ENCODE data around the gene MYO5A. TPM values are rescaled to one million over a fixed set of nuclear protein-coding genes. Genes with fewer than 3 reads are reported as not detected.
"Not testable (repeated sequence)": the region's sequence is repeated elsewhere in the genome, so short reads cannot be mapped to it uniquely, and the experiment has no call there.

The MYO5A gene
- total RNA-seq, 1 experiment from 2014 or later: 21.8 TPM

DNA sequence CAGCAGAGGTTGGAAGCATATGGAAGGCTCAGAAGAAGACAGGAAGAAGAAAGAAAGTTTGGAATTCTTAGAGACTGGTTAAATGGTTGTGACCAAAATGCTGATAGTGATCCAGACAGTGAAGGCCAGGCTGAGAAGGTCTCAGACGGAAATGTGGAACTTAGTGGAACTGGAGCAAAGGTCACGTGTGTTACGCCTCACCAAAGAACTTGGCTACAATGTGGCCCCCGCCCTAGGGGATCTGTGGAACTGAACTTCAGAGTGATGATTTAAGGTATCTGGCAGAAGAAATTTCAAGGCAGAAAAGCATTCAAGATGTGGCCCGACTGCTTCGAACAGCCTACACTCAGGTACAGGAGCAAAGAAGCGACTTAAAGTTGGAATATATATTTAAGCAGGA, 83.1 kb downstream of the MYO5A start:
- H3K9ac ChIP-seq (ENCODE audit: extremely low read depth, insufficient read length, low read length): no peak overlapping the region
- H2BK5ac ChIP-seq (ENCODE audit: insufficient read length, low read length): no peak overlapping the region
- H2BK20ac ChIP-seq (ENCODE audit: low read depth, low read length, poor library complexity, severe bottlenecking): no peak overlapping the region
- no peak overlapping the region for H4K91ac ChIP-seq (ENCODE audit: insufficient read length, low read depth, low read length)
- no peak overlapping the region for H4K5ac ChIP-seq (ENCODE audit: insufficient read length, low read depth, low read length)
- TF ChIP-seq, protein P1, sequence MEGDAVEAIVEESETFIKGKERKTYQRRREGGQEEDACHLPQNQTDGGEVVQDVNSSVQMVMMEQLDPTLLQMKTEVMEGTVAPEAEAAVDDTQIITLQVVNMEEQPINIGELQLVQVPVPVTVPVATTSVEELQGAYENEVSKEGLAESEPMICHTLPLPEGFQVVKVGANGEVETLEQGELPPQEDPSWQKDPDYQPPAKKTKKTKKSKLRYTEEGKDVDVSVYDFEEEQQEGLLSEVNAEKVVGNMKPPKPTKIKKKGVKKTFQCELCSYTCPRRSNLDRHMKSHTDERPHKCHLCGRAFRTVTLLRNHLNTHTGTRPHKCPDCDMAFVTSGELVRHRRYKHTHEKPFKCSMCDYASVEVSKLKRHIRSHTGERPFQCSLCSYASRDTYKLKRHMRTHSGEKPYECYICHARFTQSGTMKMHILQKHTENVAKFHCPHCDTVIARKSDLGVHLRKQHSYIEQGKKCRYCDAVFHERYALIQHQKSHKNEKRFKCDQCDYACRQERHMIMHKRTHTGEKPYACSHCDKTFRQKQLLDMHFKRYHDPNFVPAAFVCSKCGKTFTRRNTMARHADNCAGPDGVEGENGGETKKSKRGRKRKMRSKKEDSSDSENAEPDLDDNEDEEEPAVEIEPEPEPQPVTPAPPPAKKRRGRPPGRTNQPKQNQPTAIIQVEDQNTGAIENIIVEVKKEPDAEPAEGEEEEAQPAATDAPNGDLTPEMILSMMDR (conservative IDR thresholded peaks at IDR 0.05): no peak
- no peak overlapping the region for H3T11ph ChIP-seq (ENCODE audit: low read length)
- peaks cover 3% of the 10 kb centered on the region for H3K27me3 Mint-ChIP-seq (ENCODE audit: low read depth)
- no peak overlapping the region for H3K14ac ChIP-seq (ENCODE audit: insufficient read depth, low read length)
- no peak overlapping the region for H3K56ac ChIP-seq (ENCODE audit: insufficient read length, low read depth, low read length)
- no peak overlapping the region for H3K4me3 Mint-ChIP-seq
- H3K27ac ChIP-seq (ENCODE audit: insufficient read length, low read depth, low read length): no peak overlapping the region
- H2AFZ ChIP-seq (ENCODE audit: low read length): no peak overlapping the region
- H3K23me2 ChIP-seq (ENCODE audit: insufficient read length, low read depth, low read length, poor library complexity, severe bottlenecking): no peaks in the 10 kb centered on the region
- no peak overlapping the region for H3K18ac ChIP-seq (ENCODE audit: insufficient read length, low read depth, low read length)
- no CpG with 5 or more reads among the region's 7 CpGs for WGBS (ENCODE audit: extremely low coverage, insufficient read length, low lambda C conversion rate)
- H2AK5ac ChIP-seq (ENCODE audit: insufficient read length, low read length): no peak overlapping the region
- H3K79me1 ChIP-seq (ENCODE audit: insufficient read depth, low read depth, low read length, poor library complexity, severe bottlenecking): no peaks in the 10 kb centered on the region
- no peak overlapping the region for H3K23ac ChIP-seq (ENCODE audit: insufficient read length, low read depth, low read length)
- no peak overlapping the region for H2BK15ac ChIP-seq (ENCODE audit: low read depth, low read length)
- no peak overlapping the region for H4K8ac ChIP-seq (replicated peaks; ENCODE audit: insufficient read length, low read depth, low read length)
- DNase-seq: no peak
- peaks cover 22 to 26% of the 10 kb centered on the region in 2 experiments for H3K9me3 Mint-ChIP-seq
- no peak overlapping the region for H2BK12ac ChIP-seq (ENCODE audit: insufficient read length, low read depth, low read length)
- H2BK120ac ChIP-seq (ENCODE audit: low read depth, low read length, poor library complexity, severe bottlenecking): no peak overlapping the region
- H3K4me1 Mint-ChIP-seq: peaks cover 25 to 27% of the 10 kb centered on the region in 2 experiments
- H3K4ac ChIP-seq (ENCODE audit: low read depth, low read length): no peak overlapping the region
- peak overlapping the region in 1 of 3 experiments; percentile 46; a peak in 2 of 7 replicates for H3K27ac Mint-ChIP-seq
- peaks cover 24 to 28% (median 27%) of the 10 kb centered on the region in 3 experiments for H3K36me3 Mint-ChIP-seq (ENCODE audit: insufficient read depth in 1 of 3, low read depth in 3 of 3)
- peaks cover 11% of the 10 kb centered on the region for H3K9me3 ChIP-seq (ENCODE audit: control insufficient read depth, low read depth, low read length)
- peaks cover 2% of the 10 kb centered on the region; the same call in 1 of the 2 replicates for H3K4me1 ChIP-seq (ENCODE audit: insufficient read depth, low read length)
- no peak overlapping the region for H3K4me2 ChIP-seq (ENCODE audit: insufficient read depth, insufficient read length, low read length)
- no peaks in the 10 kb centered on the region for H4K20me1 ChIP-seq (ENCODE audit: control insufficient read depth, insufficient read depth, insufficient read length)
- no peaks in the 10 kb centered on the region for H3K27me3 ChIP-seq (ENCODE audit: insufficient read depth, low read length)
- H3K79me2 ChIP-seq (ENCODE audit: insufficient read depth, low read length): no peaks in the 10 kb centered on the region

DNA sequence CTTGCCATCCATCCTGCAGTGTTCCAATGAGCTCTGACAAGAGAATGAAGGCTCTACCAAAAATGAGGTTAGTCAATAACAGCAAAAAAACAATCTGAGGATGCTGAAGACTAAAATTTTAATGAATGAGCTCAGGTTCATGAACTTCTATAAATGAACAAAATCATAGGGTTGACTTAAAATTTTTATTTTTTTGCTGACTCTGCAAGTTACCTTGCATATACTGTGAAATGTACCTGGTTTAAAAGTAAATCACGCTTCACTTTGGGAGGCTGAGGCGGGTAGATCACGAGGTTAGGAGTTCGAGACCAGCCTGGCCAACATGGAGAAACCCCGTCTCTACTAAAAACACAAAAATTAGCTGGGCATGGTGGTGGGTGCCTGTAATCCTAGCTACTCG, 85.5 kb downstream of the MYO5A start:
- H2BK15ac ChIP-seq (ENCODE audit: low read depth, low read length); H3K23me2 ChIP-seq (ENCODE audit: insufficient read length, low read depth, low read length, poor library complexity, severe bottlenecking); H2AFZ ChIP-seq (ENCODE audit: low read length); H3K18ac ChIP-seq (ENCODE audit: insufficient read length, low read depth, low read length); H3K79me2 ChIP-seq (ENCODE audit: insufficient read depth, low read length); H2BK5ac ChIP-seq (ENCODE audit: insufficient read length, low read length); H2BK120ac ChIP-seq (ENCODE audit: low read depth, low read length, poor library complexity, severe bottlenecking); H3K79me1 ChIP-seq (ENCODE audit: insufficient read depth, low read depth, low read length, poor library complexity, severe bottlenecking); H3K4me3 Mint-ChIP-seq; H2BK20ac ChIP-seq (ENCODE audit: low read depth, low read length, poor library complexity, severe bottlenecking); H2AK5ac ChIP-seq (ENCODE audit: insufficient read length, low read length); H4K8ac ChIP-seq (replicated peaks; ENCODE audit: insufficient read length, low read depth, low read length); H4K20me1 ChIP-seq (ENCODE audit: control insufficient read depth, insufficient read depth, insufficient read length); H3K27ac Mint-ChIP-seq; H3T11ph ChIP-seq (ENCODE audit: low read length); H3K4ac ChIP-seq (ENCODE audit: low read depth, low read length); H3K9ac ChIP-seq (ENCODE audit: extremely low read depth, insufficient read length, low read length); H3K23ac ChIP-seq (ENCODE audit: insufficient read length, low read depth, low read length); H3K56ac ChIP-seq (ENCODE audit: insufficient read length, low read depth, low read length); H3K14ac ChIP-seq (ENCODE audit: insufficient read depth, low read length); H3K27me3 ChIP-seq (ENCODE audit: insufficient read depth, low read length); H4K5ac ChIP-seq (ENCODE audit: insufficient read length, low read depth, low read length); H3K4me1 ChIP-seq (ENCODE audit: insufficient read depth, low read length); H4K91ac ChIP-seq (ENCODE audit: insufficient read length, low read depth, low read length); H2BK12ac ChIP-seq (ENCODE audit: insufficient read length, low read depth, low read length); H3K4me2 ChIP-seq (ENCODE audit: insufficient read depth, insufficient read length, low read length); DNase-seq; H3K27ac ChIP-seq (ENCODE audit: insufficient read length, low read depth, low read length); H3K27me3 Mint-ChIP-seq (ENCODE audit: low read depth): not testable (repeated sequence)
- H3K36me3 Mint-ChIP-seq (ENCODE audit: insufficient read depth in 1 of 3, low read depth in 3 of 3): peaks cover 24 to 28% (median 27%) of the 10 kb centered on the region in 3 experiments
- peaks cover 22 to 26% of the 10 kb centered on the region in 2 experiments for H3K9me3 Mint-ChIP-seq
- H3K4me1 Mint-ChIP-seq: peaks cover 22 to 24% of the 10 kb centered on the region in 2 experiments
- no CpG with 5 or more reads among the region's 6 CpGs for WGBS (ENCODE audit: extremely low coverage, insufficient read length, low lambda C conversion rate)
- H3K9me3 ChIP-seq (ENCODE audit: control insufficient read depth, low read depth, low read length): peaks cover 11% of the 10 kb centered on the region
